K562 (cell line): ENCODE measurements around the gene SHC1. TPM values are rescaled to one million over a fixed set of nuclear protein-coding genes. Genes with fewer than 3 reads are reported as not detected.

ENCODE experiments used
- BRD9 ChIP-seq: fragments of 450-650 bp; IDR thresholded peaks from 2 replicates; pipeline ENCODE4 v1.6.1; 2018; ENCODE audit warnings: low read depth; ENCODE audit not compliant: partially characterized antibody
- CBFB ChIP-seq: sonication (generic); formaldehyde crosslinking; IDR thresholded peaks from 2 replicates; pipeline ENCODE4 v1.4.0; 2020; ENCODE audit warnings: mild to moderate bottlenecking, missing genetic modification reagents
- CLOCK ChIP-seq: fragments of 250-450 bp; sonication (Bioruptor Pico); IDR thresholded peaks from 2 replicates; pipeline ENCODE4 v1.4.0; 2020; ENCODE audit warnings: mild to moderate bottlenecking, moderate library complexity, borderline replicate concordance
- CSDE1 ChIP-seq, 2 experiments: fragments of 450-650 bp; IDR thresholded peaks; 2 replicates each; pipeline ENCODE4 v1.6.1; 2016; ENCODE audit warnings: mild to moderate bottlenecking in 1 of 2
- CTCF ChIP-seq, 3 experiments: IDR thresholded peaks in 2 of 3; conservative IDR thresholded peaks in 1 of 3; 2 replicates each; pipeline ENCODE4 v1.5.1; 2011 to 2012; ENCODE audit warnings: low read length in 3 of 3, mild to moderate bottlenecking in 3 of 3, control low read depth in 2 of 3, improper control_type of control experiment in 1 of 3, inconsistent platforms in 1 of 3, low read depth in 1 of 3, mixed read lengths in 1 of 3, moderate library complexity in 1 of 3; ENCODE audit not compliant: insufficient read depth in 2 of 3
- ETV6 ChIP-seq, 3 experiments: fragments of 150-350 bp in 1 of 3; sonication (generic) in 1 of 3; formaldehyde crosslinking in 1 of 3; IDR thresholded peaks; 2 replicates each; pipeline versions ENCODE4 v1.6.1 to v1.8.0; 2014 to 2022; ENCODE audit warnings: borderline replicate concordance in 2 of 3, low read depth in 2 of 3, antibody characterized with exemption in 1 of 3, low read length in 1 of 3, mild to moderate bottlenecking in 1 of 3, missing genetic modification reagents in 1 of 3
- FOSL1 ChIP-seq: fragments of 200-800 bp; sonication (Bioruptor generic); conservative IDR thresholded peaks from 2 replicates; pipeline ENCODE4 v1.6.1; 2016; ENCODE audit warnings: missing genetic modification characterization, missing compliant biosample characterization
- GABPA ChIP-seq: fragments of 200-800 bp; sonication (Bioruptor generic); conservative IDR thresholded peaks from 2 replicates; pipeline ENCODE4 v1.6.1; 2016; ENCODE audit warnings: low read depth, missing genetic modification characterization, missing compliant biosample characterization
- KDM5B ChIP-seq: fragments of 200-600 bp; sonication (generic); IDR thresholded peaks from 2 replicates; pipeline ENCODE4 v1.6.1; 2012; ENCODE audit warnings: low read depth, mild to moderate bottlenecking, moderate library complexity, low read length, control low read depth, inconsistent platforms; ENCODE audit not compliant: insufficient replicate concordance
- MAX ChIP-seq: sonication (generic); formaldehyde crosslinking; IDR thresholded peaks from 2 replicates; pipeline ENCODE4 v1.9.0; 2022; ENCODE audit warnings: mild to moderate bottlenecking, missing genetic modification reagents
- NKRF ChIP-seq: fragments of 450-650 bp; IDR thresholded peaks from 2 replicates; pipeline ENCODE4 v1.6.1; 2016; ENCODE audit warnings: borderline replicate concordance
- NR0B1 ChIP-seq: fragments of 450-650 bp; IDR thresholded peaks from one replicate; pipeline ENCODE4 v1.6.1; 2018; ENCODE audit warnings: mild to moderate bottlenecking, moderate library complexity; ENCODE audit not compliant: partially characterized antibody
- PPARD ChIP-seq: fragments of 250-450 bp; sonication (Bioruptor Pico); IDR thresholded peaks from 2 replicates; pipeline ENCODE4 v1.8.0; 2022; ENCODE audit warnings: inconsistent platforms, mild to moderate bottlenecking, moderate library complexity
- PTRF ChIP-seq: fragments of 450-650 bp; IDR thresholded peaks from 2 replicates; pipeline ENCODE4 v1.6.1; 2016; ENCODE audit warnings: mild to moderate bottlenecking, missing genetic modification characterization, missing compliant biosample characterization
- TAF9B ChIP-seq: fragments of 450-650 bp; IDR thresholded peaks from 2 replicates; pipeline ENCODE4 v1.6.1; 2018; ENCODE audit warnings: mild to moderate bottlenecking; ENCODE audit not compliant: partially characterized antibody
- TBP ChIP-seq: optimal IDR thresholded peaks from 2 replicates; pipeline ENCODE3; 2011; ENCODE audit warnings: low read depth, low read length, improper control_type of control experiment
- ZNF174 ChIP-seq: fragments of 250-450 bp; sonication (Bioruptor Pico); IDR thresholded peaks from 2 replicates; pipeline ENCODE4 v1.4.0; 2020; ENCODE audit warnings: mild to moderate bottlenecking
- ZNF699 ChIP-seq: fragments of 250-450 bp; sonication (Bioruptor Pico); IDR thresholded peaks from 2 replicates; pipeline ENCODE4 v1.8.0; 2021; ENCODE audit warnings: mild to moderate bottlenecking, moderate library complexity; ENCODE audit not compliant: insufficient replicate concordance
- polyA plus RNA-seq, 8 experiments: library from polyadenylated mRNA; depleted of rRNA in 4 of 8; stranded (reverse) in 5 of 8; unstranded in 3 of 8; fragments of >200 nt; fragmentation: Nextera tagmentation in 2 of 8; fragmentation: Illumina TruSeq in 1 of 8; extraction: Ambion mirVana in 2 of 8; extraction: Trizol in 1 of 8; gene quantifications; 2 replicates each; pipeline versions ENCODE4 v1.2.1 to v1.2.3, GENCODE V29; 2011 to 2014; ENCODE audit warnings: inconsistent platforms in 1 of 8, missing spikeins in 1 of 8
- total RNA-seq, 7 experiments: library from RNA; depleted of rRNA in 6 of 7; stranded (reverse); fragments of >200 nt in 6 of 7; fragmentation: Illumina TruSeq in 2 of 7; extraction: Trizol in 2 of 7; gene quantifications; 2 replicates each; pipeline versions ENCODE4 v1.2.1 to v1.2.3, GENCODE V29; 2011 to 2021; ENCODE audit warnings: low replicate concordance in 1 of 7

The SHC1 gene
- total and polyA plus RNA-seq, 9 of the 15 experiments (the other 6 are each of a cell fraction or from before 2014, with no cell fraction given): 4.1 to 113 (median 51.9) TPM

- TF ChIP-seq ETV6 (IDR thresholded peaks at IDR 0.05; ENCODE audit: borderline replicate concordance in 1 of 2, low read depth in 2 of 2, low read length in 1 of 2) (no peak), ETV6 (CRISPR knock-in tag; IDR thresholded peaks at IDR 0.05; ENCODE audit: borderline replicate concordance) (0 out of 2 replicates have a peak, but pooled peaks have one; percentile 31), MAX (CRISPR knock-in tag) (peak; percentile 97), ZNF174 (CRISPR knock-in tag) (no peak), CBFB (CRISPR knock-in tag) (no peak), GABPA (tag) (peak; percentile 97), NR0B1 (no peak), PPARD (CRISPR knock-in tag) (no peak), BRD9 (peak; percentile 38), FOSL1 (tag) (no peak), CLOCK (no peak), KDM5B (peak; percentile 63), NKRF (peak; percentile 99), CTCF (IDR thresholded peaks at IDR 0.05 in 2 of 3, conservative IDR thresholded peaks at IDR 0.05 in 1 of 3; ENCODE audit: insufficient read depth in 2 of 3, low read depth in 1 of 3, low read length in 3 of 3) (0 out of 6 replicates have a peak, but pooled peaks of 1 of the 3 experiments have one; percentile 6), TAF9B (peak; percentile 70), CSDE1 (IDR thresholded peaks at IDR 0.05) (no peak), TBP (peak; percentile 85), ZNF699 (CRISPR knock-in tag) (no peak), PTRF (no peak)
Measured at GRCh38 chr1:154982897-154983648, 12.5 kb upstream of the SHC1 start, which contains the start of gene FLAD1 (continued).
